Dermis blood vessel endothelial cell (primary cell): ENCODE measurements around the gene SYNCRIP. TPM values are rescaled to one million over a fixed set of nuclear protein-coding genes. Genes with fewer than 3 reads are reported as not detected.
"Not testable (repeated sequence)": the region's sequence is repeated elsewhere in the genome, so short reads cannot be mapped to it uniquely, and the experiment has no call there.

ENCODE experiments used
- DNase-seq: peaks from one replicate; pipeline ENCODE4 v3.0.0; 2010
- total RNA-seq: library from RNA; depleted of rRNA; stranded (reverse); fragments of >200 nt; gene quantifications from 2 replicates; pipeline ENCODE4 v1.2.3, GENCODE V29; 2014

SYNCRIP gene
- total RNA-seq = 70.6 and 160 TPM in 2 replicates

DNA sequence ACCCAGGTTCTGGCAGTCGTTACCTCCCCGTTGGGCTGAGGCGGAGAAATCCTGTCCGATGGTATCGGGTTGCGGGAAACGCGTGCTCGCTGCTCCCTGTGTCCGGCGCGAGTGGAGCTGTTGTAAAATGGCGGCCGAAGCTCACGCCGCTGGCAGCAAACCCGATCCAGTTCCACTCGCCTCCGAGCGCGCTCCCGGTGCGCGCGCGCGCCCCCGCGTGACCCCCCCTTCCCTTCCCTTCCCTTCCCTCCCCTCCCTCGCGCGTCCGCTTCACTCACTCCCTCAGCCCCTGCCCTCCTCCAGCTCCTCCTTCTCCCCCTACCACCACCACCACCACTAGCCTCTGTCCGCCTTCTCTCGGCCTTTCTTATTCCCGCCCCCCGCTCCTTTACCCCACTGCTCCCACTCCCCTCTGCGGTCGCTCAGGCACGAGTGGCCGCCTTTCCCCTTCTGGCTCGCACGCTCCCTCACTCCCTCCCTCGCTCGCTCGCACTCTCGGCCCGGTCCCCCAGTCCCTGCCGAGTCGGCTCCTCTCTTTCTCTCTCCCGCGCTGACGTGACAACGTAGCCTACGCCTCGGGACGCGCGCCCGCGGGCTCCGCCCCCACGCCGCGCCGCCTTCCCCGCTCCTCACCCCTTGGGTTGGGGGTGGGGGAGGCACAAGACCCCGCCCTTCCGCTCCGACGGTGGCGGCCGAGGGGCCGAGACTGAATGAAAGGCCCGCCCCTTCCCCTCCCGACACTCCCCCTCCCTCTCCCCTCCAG, at the start of gene SYNCRIP:
SYNCRIP (minus strand) TSS at position 113 of the 763 bp plus-strand sequence. CDS start 1,447 bp downstream, outside the sequence.
- peak; percentile 98 for DNase-seq

DNA sequence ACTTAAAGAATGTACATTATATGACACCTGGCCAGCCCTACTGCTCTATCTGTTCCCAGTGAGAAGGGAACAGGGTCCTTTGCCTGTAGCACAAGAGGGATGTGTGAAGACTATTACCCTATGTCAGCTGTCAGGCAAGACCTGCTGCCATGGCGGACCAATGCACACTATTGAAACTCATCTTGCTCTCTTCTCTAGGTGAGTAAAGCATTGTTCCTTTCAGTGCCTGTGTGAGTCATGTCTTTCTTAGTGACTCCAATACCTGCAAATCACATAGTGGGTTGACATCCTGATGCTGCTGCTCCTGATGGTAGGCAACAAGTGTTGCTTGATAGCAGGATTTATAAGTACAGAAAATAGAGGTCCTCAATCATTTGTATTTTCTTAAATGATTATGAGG, 48.8 kb upstream of the SYNCRIP start:
- DNase-seq = no peak

DNA sequence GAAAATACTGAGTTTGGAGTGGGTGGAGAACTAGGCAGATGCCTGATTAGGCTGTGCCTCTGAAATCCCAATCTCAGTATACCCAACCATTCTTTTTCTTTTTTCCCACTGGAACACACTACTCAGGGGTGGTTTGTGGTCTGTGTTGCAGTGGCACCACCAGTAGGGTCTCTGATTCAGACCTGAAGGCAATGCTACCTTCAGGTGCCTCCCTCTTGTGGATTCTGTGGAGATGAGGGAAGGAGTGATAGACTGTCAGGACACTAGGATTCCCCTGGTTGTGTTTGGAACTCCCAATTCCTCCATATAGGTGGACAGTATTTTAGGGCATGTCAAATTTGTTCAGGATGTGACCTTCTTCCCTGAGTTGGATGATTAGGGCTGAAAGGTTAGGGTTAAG, 47.4 kb upstream of the SYNCRIP start:
- no peak for DNase-seq

DNA sequence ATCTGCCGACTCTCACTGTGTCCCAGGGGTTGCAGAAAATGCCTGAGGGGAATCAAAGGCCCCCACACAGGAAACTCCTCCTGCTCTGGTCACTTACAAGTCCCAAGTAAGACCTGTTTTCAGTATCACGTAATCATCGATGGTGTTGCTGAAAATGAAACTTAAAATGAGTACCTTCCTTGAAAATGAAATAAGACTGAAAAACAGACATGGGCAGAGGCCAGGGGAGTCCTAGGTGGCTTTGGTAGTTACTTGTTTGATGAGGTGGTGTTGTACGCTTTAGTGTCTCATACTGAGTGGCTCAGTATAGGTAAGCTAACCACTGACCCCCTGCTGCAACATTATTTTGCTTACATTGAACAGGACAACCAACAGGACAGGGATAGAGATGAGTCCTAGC, 43.0 kb upstream of the SYNCRIP start:
- no peak for DNase-seq

DNA sequence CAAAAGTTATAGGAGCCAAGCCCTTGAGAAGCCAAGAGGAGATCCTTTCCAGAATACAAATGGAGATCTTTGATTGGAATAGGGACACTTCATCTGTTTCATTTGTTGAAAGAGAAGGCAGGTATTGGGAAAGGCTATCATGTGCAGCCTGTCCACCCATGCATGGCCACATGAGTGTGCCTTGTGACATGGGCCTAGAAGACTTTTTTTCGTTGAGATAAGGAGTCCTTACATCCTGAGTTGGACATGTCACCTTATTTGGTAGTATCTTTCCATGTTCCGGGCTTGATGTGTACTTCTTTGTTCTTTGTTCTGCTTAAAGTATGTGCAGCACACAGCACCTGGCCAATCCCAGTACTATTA, 42.1 kb upstream of the SYNCRIP start:
- DNase-seq = no peak

DNA sequence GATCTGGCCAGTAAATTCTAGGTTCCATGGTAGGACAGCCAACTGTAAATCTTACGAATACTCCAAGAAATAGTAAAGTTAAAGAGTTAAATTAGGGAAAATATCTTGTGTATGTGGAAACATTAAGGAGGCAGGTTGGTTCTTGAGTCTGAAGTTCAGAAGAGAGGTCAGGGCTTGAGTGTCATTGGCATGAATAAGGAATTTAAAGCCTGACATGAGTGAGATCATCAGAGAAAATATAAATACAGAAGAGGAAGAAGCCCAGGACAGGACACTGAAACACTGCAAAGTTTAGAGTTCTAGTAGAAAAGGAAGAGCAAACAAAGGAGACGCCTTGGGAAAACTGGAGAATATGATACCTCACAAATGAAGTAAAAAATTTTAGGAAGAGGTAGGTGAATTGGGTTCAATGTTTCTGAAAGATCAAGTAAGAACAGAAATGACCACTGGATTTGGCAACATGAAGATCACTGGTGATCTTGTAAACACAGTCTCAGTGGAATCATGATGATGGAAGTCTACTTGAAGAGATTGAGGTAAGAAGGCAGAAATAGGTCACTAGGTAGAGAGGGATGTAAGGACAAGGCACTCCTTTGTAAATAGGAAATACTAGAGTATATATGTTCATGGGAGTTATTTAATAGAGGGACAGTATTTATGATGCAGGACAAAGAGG, 41.6 kb upstream of the SYNCRIP start:
- DNase-seq = no peak

DNA sequence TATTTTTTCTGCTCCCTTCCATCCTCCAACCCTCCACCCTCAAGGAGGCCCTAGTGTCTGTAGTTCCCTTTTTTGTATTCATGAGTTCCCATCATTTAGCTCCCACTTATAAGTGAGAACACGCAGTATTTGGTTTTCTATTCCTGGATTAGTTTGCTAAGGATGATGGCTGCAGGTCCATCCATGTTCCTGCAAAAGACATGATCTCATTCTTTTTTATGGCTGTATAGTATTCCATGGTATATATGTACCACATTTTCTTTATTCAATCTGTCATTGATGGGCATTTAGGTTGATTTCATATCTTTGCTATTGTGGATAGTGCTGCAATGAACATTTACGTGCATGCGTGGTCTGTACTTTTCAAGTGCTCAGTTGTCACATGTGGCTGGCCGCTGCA, 39.2 kb upstream of the SYNCRIP start:
- not testable (repeated sequence) for DNase-seq

DNA sequence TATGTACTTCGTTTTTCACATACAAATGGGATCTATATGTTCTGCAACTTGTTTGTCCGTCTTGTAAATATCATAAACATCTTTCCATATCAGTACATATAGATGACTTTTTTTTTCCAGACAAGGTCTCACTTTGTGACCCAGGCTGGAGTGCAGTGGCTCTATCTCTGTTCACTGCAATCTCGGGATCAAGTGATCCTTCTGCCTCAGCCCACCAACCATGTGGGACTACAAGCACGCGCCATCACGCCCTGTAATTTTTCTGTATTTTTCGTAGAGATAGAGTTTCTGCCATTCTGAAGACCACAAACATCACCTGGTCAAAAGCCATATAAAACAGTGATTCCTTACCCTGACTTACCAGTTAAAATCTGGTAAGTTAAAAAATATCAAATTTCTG, 37.7 kb upstream of the SYNCRIP start:
- DNase-seq = no peak

DNA sequence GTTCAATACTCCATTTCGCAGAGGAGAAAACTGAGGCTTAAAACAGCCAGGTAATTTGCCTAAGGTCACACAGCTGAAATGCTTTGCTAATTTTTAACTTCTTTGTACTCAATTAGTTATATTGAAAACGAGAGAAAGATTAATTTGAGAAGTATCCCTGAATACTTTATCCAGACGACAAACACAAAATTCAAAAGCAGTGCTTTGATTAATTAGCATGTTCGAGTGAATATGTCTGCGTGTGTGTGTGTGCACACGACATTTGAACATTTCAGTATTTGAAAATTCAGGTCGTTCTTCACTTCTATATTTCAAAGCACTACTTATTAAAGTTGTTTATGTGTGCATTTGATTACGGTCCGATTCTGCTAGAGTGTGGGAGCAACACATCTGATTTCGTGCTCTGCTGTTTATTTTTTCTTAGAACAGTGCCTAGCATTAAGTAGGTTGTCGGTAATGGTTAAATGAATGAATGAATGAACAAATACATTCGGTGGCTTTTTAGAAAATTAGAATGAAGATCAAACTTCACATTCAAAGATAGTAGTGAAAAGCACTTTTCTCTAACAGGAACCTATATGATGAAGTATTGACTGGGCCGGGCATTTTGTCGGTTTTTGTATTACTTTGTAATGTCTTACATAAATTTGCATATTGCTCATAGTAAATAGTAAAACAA, 36.9 kb upstream of the SYNCRIP start:
- no peak for DNase-seq

DNA sequence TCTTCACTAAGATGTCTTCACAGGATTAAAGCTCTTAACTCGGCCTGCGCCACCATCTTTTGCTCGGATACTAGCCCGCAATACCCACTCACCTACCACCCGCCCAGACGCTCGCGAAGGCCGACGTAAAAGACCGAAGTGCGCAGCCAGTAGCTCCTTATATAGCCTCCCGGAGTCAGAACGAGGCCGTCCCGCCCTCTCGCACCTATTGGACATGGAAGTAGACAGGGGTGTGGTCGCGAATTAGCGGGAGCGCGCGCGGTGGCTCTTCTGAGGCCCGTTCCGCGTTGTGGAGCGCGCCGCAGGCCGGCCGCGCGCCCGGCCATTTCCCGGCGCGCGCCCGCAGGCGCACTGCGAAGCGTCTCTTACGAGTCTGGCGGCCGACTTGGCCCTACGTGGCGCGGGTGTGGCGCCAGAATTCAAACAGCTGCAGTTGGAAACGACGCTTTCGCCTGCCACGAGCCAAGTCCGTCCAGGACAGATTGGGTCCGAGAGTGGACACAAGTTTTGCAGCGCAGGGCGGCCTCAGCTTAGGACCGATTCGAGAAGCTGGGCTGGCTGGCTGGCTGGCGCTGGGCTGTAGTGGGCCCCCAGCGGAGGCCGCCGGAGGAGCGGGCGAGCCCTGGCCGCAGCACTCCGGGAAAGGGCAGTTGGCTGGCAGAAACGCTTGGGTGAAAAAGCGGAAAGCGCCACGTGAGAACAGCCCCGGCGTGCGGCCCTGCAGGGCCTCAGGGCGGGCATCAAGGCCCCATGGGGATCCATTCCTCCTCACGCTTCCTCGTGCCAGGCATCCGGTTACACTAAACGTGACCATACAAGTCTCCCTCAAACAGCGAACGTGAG, 36.1 kb upstream of the SYNCRIP start:
- DNase-seq = peak; percentile 99

DNA sequence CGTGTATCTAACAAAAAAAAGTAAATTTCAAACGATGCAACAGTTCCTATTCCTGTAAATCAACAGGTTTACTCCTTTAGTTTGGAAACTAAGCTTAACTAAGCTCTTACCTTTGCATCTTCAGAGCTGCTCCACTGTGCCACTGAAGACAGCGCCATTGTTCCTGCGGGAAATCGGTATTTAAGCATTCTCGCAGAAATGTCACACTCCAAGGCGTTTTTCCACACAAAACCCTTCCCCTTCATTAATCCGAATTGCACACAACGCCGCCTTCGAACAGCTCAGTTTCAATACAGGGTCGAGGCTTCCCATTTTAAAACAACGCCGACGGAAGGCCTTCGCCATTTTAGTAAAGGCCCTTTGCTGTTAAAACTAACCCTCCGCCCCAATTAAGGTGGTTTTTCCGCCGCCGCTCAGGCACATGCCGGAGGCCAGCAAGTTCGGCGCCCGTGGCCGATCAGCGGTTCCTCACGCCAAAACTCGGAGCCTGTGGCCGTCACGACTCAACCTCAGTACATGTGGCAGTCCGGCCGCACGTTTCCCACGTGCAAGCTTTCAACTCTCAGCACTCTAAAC, 35.4 kb upstream of the SYNCRIP start:
- no peak for DNase-seq

DNA sequence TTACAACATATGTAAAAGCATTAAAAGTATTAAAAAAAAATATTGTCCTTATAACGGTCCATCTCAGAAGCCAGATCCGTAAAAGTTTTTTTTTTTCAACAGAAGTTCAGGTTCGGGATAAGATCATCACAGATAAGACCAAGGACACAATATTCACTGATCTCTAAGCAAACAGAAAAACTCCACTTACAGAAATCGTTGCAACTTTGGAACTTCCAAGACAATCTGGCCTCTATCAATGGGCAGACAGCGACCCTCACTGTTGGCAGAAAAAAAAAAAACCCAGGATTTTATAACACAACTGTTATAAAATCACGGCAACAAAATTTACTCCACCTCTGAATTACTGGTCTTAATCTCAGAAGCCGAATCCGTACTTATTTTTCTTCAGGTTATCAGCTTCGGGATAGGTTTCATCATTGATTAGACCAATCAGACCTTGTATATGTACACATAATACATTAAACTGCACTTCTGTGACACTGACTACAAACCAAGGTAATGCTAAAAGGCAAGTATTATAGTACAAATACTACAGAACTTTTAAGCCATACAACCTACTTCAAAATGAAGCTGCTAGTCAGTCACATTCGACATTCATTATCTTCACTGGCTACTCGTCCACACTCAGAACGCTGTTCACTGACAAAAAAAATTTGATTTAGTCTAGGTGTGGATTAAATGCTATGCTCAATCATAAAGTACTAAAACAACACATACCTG, 34.7 kb upstream of the SYNCRIP start:
- DNase-seq = peak; percentile 56

DNA sequence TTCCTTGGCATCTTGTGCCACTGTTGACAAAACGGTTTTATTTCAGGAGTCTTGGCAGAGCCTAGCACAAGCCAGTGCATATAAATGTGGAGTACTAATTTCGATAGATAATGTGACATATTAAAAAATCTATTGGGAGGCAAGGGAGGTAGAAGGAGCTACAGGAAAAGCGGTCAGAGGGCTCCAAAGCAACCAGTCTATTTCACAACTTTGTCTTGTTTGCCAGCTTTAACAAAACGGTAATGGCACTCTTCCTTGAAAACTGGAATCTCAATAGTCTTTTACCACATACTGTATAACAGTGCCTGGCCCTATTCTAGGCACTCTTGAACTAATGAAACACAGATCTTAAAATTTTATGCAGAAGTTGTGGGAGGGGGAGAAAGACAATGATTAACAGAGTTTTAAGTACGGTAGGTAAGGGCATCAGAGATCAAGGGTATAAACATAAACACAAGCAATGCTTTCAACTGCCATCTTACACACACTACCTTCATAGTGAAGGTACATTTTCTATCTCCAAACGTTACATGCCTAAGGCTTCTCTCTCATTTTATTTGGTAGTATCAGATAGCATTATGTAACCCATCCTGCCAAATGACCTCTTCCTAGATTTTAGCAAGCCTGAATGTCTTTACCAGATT, 33.5 kb upstream of the SYNCRIP start:
- DNase-seq = peak; percentile 16

DNA sequence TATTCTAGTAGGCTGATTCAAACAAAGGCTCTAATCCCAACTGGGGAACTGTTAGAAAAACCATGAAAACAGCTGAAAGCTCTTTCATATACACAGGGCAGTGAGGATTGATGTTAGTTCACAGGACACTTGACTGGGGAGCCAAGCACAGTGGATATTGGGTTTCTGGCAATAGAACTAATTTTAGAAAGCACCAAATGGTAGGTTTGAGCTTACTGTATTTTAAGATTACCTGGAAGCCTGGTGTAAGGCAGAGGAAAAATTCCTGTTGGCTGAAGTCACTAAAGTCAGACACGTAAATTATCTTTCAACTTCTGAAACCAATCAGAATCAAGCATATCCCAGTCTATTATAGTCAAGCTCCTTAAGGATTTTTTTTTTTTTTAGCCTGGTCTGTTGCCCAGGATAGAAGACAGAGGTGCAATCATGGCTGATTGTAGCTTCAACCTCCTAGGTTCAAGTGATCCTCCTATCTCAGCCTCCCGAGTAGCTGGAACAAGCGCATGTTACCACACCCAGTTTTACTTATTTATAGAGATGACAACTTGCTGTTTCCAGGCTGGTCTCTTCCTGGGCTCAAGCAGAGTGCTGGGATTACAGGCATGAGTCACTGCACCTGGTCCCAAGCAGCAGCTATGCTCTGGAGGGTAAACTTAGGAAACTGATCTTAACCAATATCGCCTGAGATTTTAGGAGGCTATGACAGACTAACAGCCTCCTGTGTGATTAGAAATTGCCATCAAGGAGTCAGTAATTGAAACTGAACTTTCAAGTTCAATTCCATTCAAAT, 32.5 kb upstream of the SYNCRIP start:
- DNase-seq = peak; percentile 64

DNA sequence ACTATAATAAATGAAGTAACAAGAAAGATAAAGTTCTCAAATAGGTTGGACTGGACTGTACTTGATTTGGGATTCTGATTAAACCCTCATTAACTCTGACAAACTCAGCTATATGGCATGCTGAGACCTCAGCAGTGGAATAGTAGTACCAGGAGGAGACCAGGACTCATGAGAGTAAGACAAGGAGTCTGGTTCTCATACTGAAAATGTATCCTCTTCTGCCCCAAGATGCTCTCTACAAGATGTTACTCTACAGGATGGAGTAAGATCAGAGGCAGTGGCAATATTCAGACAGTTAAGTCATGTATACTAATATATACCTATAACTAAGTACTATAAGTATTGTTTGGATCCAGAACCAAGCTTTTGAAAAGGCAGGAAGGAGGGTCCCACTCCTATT, 31.9 kb upstream of the SYNCRIP start:
- DNase-seq = no peak

DNA sequence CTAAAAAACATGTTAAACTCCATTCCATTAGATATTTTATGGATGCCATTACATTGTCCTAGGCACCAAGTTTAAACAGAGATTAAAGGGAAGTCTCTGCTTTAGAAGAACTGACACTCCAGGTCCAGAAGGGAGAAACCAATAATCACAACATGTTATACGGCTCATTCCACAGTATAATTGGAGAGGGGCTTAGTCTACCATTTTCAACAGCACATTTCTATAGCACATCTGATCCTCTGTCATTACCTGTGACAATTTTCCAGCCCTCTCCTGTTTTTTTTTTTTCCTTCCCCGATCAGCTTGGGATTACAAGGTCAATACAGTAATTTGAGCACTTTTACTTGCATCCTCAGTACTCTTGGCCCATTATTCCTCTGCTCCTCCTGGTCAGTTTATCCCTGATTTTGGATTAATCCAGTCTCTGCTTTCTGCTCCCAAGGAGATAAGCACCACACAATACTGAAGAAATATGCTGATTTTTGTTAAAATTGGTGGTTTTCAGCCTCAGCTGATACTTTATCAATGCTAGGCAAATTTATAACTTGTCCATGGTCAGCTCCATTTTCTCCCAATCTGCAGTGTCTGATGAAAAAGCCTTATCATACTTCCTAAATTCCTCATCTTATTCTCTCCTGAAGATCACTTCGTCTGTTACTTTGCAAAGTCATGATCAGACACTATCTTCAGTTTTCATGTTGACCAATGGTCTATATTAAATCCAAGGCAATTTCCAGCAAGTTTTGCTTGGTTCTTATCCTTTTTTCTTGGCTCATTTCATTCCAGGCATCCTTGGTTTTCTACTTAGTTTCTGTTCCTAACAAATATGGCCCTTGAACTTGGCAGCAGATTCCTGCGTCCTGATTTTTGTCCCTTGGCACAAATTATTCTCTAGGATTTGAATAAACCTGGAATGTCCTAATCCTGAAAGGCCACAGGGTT, 30.8 kb upstream of the SYNCRIP start:
- no peak for DNase-seq

DNA sequence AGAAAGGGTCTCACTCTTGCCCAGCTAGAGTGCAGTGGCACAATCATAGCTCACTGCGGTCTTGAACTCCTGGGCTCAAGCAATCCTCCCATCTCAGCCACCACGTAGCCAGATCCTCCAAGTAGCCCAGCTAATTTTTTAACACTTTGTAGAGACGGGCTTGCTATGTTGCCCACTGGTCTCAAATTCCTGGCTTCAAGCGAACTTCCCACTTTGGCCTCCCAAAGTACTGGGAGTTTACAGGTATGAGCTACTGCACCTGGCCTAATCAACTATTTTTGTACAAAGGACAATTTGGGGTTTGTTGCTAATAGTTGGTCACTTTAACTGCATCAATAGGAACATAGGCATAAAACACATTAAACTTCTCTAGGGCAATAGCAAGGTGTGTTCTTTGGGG, 29.9 kb upstream of the SYNCRIP start:
- no peak for DNase-seq

DNA sequence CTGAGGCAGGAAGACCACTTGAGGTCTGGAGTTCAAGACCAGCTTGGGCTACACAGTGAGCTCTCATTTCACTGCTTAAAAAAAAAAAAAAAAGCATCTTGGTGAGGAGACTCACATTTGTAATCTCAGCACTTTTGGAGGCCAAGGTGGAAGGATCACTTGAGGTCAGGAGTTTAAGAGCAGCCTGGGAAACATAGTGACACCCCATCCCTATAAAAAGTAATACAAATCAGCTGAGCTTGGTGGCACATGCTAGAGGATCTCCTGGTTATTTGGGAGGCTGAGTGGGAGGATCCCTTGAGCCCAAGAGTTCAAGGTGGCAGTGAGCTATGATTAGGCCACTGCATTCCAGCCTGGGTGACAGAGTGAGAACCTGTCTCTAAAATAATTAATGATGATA, 29.4 kb upstream of the SYNCRIP start:
- no peak for DNase-seq

DNA sequence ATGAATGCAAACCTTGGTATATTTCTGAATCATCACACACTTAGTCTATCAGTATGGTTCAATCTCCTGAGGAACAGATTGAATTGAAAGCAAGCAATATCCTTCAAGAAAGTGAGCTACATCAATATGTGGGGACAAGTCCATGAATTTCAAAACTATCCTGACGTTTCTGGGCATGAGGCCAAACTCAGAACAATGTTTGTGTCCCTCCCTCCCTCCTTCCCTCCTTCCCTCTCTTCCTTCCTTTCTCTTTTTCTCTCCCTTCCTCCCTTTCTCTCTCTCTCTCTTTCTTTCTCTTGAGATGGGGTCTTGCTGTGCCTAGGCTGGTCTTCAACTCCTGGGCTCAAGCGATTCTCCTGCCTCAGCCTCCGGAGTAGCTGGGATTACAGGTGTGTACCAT, 27.9 kb upstream of the SYNCRIP start:
- DNase-seq = peak; percentile 47
